Amygdala (tissue), 56 donors: Measurements from ENCODE around the gene FARP1.
A peak's percentile ranks its signal among the peaks of the same experiment; 100 is the strongest.

ENCODE experiments used
- DNase-seq, 56 donors: peaks; one replicate each; lab custom pipeline; 2025; lab: John Stamatoyannopoulos, UW

FARP1 gene

GRCh38 chr13:98275681-98276171, 132.8 kb downstream of the FARP1 start:
- no peak for DNase-seq

GRCh38 chr13:98276486-98276885, 133.6 kb downstream of the FARP1 start:
- DNase-seq, result no peak

GRCh38 chr13:98278068-98278724, 135.3 kb downstream of the FARP1 start:
- no peak for DNase-seq

- no peak for DNase-seq
These were observed 136.7 kb downstream of the FARP1 start for GRCh38 chr13:98279473-98280175.

- no peak for DNase-seq
These were observed 137.2 kb downstream of the FARP1 start for GRCh38 chr13:98280176-98280510.

- DNase-seq, result no peak
These were observed 141.8 kb downstream of the FARP1 start for GRCh38 chr13:98284679-98285078.

GRCh38 chr13:98285317-98285716, 142.4 kb downstream of the FARP1 start:
- DNase-seq, result no peak

- DNase-seq, result no peak
These were observed 143.1 kb downstream of the FARP1 start for GRCh38 chr13:98285852-98286594.

- DNase-seq, result no peak
These were observed 143.9 kb downstream of the FARP1 start for GRCh38 chr13:98286799-98287198.

- no peak for DNase-seq
These were observed 145.3 kb downstream of the FARP1 start for GRCh38 chr13:98288211-98288610.

- no peak for DNase-seq
These were observed 146.5 kb downstream of the FARP1 start for GRCh38 chr13:98289339-98289945.

- no peak for DNase-seq
These were observed 147.4 kb downstream of the FARP1 start for GRCh38 chr13:98290261-98290660.

- DNase-seq, result peak in 11 of 56 donors; percentile 12 to 44 (median 25)
These were observed 148.8 kb downstream of the FARP1 start for GRCh38 chr13:98291658-98292057.

GRCh38 chr13:98293103-98293502, 150.2 kb downstream of the FARP1 start:
- DNase-seq, result no peak

- DNase-seq, result no peak
These were observed 150.8 kb downstream of the FARP1 start for GRCh38 chr13:98293570-98294142.

GRCh38 chr13:98295371-98295770, 152.5 kb downstream of the FARP1 start:
- no peak for DNase-seq

GRCh38 chr13:98297051-98297450, 154.2 kb downstream of the FARP1 start:
- no peak for DNase-seq

GRCh38 chr13:98297745-98298144, 154.9 kb downstream of the FARP1 start:
- no peak for DNase-seq

GRCh38 chr13:98298599-98298998, 155.7 kb downstream of the FARP1 start:
- no peak for DNase-seq

GRCh38 chr13:98299235-98299965, 156.5 kb downstream of the FARP1 start:
- DNase-seq, result no peak
